H1 (cell line): Measurements from ENCODE around the gene BIRC5. TPM values are rescaled to one million over a fixed set of nuclear protein-coding genes. Genes with fewer than 3 reads are reported as not detected.

Experiments used
- SAP30 ChIP-seq: fragments of 300-600 bp; sonication (generic); IDR thresholded peaks from 2 replicates; pipeline ENCODE4 v1.7.1; 2012; ENCODE audit warnings: low read length, moderate library complexity, mild to moderate bottlenecking, inconsistent platforms; ENCODE audit not compliant: insufficient read depth, insufficient replicate concordance
- SP4 ChIP-seq: IDR thresholded peaks from 2 replicates; pipeline ENCODE4 v1.6.1; 2012; ENCODE audit warnings: low read length, inconsistent platforms
- TAF1 ChIP-seq: IDR thresholded peaks from 2 replicates; pipeline ENCODE4 v1.6.1; 2011; ENCODE audit warnings: mild to moderate bottlenecking, low read depth, low read length
- polyA plus RNA-seq, 7 experiments: library from polyadenylated mRNA; depleted of rRNA in 3 of 7; stranded (reverse) in 5 of 7; unstranded in 2 of 7; fragments of >200 nt in 5 of 7; fragments of 200-250 nt in 2 of 7; gene quantifications; 1 replicate in 5 of 7; 2 replicates in 1 of 7; 4 replicates in 1 of 7; pipeline versions ENCODE4 v1.2.1 to v1.2.3, GENCODE V29; 2011 to 2013; ENCODE audit warnings: missing spikeins in 2 of 7, mixed read lengths in 2 of 7
- total RNA-seq: library from RNA; stranded (reverse); fragmentation: NEBNext Ultra II Directional; extraction: Animal tissue kit (Norgen Biotek cat#: 25700); gene quantifications from 2 replicates; pipeline ENCODE4 v1.2.1, GENCODE V29; 2021

BIRC5 gene
- total and polyA plus RNA-seq, 2 of the 8 experiments (the other 6 are each of a cell fraction or from before 2014, with no cell fraction given), result 42.2 to 108 TPM

GRCh38 chr17:78249818-78250806, 36.1 kb downstream of the BIRC5 start (continued):
- no peak for TF ChIP-seq TAF1
- TF ChIP-seq SAP30, result no peak
- no peak for TF ChIP-seq SP4
